CD4-positive, alpha-beta T cell treated with Interleukin-6 at 100 ng/mL for 8 hours (primary cell): Measurements from ENCODE around the gene BTG4.

Source experiments
- DNase-seq: peaks from one replicate; pipeline ENCODE4 v3.0.0-alpha.2; 2020; ENCODE audit warnings: mixed read lengths, low spot score

BTG4 gene

DNA sequence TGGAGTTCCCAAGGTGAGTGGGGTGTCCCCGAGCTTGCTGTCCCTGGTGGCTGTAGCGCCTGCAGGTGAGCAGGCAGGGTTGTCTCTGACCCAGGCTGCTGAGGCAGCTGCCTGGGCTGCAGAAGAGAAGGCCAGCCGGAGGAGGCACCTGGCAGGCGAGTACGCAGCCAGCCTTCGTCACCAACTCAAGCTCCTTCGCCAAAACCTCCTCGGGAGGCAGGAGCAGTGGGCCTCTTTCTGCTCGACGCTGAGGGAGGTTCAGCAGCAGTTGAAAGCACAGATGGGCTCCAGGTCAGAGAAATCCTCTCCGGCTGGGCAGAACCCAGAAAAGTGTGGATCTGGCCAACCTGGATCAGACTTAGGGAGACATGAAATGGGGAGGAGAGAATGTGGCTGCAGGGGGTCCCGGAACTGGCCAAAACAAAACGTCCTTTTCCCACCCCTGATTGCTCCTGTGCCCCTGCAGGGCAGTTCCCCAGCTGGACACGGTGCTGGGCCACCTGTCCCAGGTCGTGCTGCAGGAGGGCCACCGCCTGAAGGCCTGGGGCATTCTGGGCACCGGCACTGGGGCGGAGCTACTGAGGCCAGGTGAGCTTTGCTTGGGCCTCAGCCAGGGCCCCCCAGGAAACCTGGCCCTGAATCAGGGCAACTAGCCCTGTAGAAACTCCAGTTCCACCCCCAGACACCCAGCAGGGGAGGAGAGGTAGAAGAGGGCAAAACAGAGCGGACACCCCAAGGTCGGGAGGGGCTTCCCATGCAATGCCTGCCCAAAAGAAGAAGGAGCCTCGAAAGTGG lies 56.7 kb downstream of the BTG4 start:
- no peak for DNase-seq

DNA sequence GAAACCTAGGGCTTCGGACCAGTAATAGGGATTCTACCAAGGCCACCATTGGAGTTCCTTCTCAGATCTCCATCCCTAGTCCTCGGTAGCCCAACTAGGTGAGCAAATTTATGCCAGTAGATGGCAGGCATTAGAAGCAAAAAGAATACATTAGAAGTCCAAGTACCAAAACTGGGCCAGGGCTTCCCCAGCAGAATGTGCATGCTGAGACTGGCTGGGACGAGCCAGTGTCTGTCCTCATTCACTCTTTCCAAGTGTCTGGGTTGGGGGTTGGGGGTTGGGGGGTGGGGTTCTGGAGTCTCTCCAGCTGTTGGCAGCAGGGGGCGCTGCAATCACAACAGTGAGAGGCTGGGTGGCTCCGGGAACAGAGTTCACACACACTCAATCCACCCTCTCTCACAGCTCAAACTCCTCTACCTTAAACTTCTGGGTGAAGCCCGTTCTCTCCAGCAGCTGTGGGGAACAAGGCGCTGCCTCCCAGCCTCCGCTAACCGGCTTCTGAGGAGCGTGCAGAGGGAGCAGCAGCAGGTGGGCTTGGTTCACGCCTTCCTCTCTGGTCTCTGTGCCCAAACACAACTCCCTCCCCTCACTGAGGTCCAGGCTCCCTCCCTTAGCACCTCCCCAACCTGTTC lies 57.5 kb downstream of the BTG4 start:
- no peak for DNase-seq

DNA sequence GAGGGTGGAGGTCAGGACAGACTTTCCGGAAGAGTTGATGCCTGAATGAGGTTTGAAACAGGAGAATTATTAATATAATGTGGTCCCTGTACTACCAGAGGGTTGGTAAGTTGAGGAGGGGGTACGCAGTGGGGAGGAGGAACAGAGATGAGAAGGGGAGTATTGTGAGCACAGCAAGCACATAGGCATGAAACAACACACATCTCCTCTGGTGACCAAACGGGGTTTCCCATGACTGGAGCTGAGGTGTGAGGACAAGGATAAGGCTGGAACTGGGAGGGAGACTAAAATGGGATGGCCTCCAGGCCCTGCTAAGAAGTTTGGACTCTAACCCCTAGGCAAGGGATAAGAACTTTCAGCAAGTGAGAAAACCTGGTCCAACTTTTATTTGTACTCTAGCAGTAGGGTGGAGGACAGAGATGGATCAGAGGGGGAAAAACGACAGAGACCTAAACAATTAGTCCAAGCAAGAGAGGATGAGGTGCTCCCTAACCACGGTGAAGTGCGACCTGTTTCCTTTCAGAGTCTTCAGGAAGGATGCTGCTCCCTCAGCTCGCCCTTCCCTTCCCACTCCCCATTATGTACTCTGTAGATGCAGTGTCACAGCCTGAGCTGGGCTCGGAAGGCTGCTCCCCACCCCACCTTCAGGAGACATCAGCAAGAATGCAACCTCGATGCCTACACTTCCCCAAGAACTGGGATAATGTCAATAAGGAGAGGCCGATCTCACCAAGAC lies 59.2 kb downstream of the BTG4 start:
- no peak for DNase-seq

DNA sequence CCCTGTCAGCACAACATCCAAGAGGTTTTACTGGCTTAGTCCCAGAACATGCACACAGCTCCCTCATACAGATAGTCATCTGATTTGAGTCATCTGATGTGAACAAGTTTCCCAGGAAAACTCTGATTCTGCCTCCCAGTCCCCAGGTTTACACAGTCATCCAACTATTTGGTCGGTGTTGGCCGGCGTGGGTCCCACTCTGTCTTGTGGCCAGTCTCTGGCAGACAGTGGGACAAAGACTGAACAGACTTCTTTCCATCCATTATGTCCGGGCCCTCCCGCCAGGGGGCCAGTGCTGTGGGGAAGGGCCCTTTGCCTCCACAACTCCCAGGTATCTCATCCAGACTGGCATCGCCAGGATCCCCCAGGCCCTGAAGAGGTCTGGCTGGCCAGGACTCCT lies 60.0 kb downstream of the BTG4 start:
- no peak for DNase-seq

DNA sequence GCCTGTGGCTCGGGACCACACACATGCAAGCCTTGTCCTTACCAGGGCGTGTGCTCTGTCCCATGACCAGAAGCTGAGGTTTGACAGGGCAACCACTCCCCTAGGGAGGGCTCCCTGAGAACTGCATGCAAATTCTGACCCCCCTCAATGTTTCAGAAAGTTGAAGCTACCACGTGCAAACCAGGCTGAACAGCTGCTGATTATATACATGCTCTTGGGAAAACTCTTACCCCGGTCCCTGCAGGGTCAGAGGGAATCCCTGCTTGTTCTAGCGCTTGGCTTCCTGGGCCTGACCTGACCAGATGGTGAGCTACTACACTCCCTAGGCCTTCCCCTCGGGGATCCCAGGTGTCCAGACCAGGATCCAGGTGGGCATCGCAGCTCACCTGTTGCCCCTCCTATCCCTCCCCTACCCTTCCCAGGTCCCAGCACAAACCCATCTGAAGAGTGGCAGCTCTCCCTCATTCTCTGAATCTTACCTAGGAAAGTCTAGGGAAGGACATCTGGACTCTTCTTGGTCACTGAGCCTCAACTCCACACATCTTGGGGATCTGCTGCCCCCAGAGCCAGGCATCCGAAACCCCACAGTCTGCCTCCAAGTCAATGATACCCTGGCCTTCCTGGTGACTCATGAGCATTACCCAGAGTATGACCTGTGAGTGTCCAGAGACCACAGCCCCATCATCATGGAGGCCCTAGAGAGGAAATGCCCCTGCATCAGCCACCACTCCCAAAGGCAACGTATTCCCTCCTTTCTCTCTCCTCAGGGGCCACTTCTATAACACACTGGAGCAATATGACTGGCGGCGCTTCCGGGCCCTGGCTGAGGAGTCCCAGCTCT lies 61.5 kb downstream of the BTG4 start:
- no peak for DNase-seq

DNA sequence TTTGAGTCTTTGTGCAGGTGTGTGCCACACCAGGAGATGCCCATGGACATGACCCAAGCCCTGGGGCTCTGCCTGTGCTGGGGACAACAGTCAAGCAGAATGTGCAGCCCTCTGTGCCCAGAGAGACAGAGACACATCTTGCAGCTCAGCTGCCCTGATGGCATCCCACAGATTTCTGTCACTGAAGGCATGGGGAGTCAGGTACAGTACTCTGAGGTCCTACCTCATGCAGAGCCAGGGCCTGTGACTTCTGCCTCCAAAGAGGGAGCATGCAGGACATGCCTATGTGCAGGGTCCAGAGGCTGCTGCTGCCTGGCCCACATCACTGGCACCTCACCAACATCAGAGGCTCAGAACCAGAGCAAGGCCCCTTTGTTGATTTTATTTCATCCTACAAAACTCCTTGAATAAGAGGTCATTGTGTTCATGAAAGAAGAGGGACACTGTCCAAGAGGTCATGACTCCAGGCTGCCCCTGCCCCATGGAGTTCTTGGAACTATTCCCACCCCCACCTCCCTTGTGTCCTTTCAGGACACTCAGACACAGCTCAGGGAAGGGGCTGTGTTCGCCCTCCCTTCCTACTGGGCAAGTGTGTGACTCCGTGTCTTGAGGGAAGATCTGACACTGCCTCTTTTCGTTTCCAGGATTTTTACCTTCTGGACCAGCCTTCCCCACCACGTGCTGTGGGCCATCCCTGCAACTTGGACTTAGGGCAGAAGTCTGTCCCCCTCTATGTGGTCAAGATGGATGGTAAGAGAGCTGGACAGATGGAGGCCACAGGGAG lies 62.3 kb downstream of the BTG4 start:
- DNase-seq, result no peak

DNA sequence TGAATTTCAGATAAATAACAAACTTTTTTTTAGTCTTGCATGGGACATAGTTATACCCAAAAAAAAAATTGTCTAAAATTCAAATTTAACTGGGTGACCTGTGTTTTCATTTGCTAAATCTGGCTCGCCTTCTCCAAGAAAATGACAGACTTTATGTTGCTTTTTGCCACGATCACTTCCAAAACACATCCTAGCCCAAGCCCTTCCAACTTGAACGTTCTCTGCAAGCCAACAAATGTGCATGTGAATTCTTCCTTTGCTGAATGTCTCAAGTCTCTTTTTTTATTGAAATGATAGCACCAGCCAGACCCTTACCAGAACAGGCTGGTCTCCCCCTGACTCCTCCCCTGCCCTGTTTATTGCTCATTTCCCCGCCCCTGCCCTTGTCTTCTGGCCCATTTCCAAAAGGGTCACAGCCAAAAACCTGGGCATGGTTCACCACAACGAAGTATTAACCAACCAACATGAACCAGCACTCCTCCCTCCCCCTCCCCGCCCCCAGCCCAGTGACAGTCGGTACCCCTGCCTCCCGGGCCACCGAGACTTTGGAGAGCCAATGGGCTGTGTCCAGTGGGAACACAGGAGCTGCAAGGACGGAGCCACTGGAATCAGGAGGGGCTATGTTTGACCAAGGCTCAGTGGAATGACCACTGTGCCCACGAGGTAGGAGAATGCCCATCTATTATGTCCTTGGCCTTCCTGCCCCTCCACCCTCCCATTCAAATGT lies 63.2 kb downstream of the BTG4 start:
- no peak for DNase-seq

DNA sequence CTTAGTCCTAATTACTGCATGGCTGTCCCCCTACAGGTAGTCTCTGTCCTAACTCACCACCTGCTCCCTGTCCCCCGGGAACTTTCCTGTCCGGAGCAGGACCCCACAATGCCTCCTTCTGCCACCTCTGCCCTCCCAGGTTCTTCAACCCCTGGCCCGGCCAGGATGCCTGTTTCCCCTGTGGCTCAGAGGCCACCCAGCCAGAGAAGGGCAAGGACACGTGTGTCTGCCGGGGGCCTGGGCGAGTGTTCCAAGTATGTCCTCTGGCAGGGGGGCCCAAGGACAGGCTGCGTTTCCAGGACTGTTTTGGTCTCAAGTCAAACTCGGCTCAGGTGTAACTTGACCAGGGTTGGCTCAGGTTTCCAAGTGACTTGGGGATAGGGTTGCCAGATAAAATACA lies 63.8 kb downstream of the BTG4 start:
- DNase-seq, result no peak

DNA sequence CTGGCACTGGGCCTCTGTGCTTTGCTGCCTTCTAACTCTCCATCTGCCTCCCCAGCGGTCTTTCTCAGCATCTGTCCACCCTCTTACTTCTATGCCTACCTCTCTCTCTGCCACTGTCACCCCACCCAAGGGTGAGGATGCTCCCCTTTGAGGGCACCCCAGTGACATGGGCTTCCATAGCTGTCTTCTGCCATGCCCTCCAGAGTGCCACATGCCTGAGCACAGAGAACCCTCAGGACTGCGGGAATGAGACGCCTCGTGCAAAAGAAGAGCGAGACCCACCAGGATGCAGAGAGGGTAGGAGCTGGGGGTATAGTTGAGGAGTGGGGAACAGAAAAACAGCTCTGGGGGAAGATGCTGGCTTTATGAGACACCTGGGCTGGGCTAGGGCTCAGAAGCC lies 64.3 kb downstream of the BTG4 start:
- no peak for DNase-seq

DNA sequence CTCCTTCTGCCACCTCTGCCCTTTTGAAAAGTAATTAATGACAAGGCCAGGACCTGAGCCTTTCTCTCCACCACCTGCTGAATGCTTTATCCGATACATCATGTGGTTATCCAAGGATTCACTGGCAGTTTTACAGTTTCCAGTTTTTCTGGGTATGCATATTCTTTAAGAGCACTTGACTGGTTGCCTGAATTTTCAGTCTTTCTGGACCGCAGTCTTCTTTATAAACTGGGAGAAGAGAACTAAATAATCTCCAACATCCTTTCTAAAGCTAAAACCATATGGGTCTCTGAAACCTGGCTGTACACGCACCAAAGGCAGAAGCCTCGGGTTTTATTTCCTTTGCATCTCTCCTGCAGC lies 65.1 kb downstream of the BTG4 start:
- DNase-seq, result no peak

DNA sequence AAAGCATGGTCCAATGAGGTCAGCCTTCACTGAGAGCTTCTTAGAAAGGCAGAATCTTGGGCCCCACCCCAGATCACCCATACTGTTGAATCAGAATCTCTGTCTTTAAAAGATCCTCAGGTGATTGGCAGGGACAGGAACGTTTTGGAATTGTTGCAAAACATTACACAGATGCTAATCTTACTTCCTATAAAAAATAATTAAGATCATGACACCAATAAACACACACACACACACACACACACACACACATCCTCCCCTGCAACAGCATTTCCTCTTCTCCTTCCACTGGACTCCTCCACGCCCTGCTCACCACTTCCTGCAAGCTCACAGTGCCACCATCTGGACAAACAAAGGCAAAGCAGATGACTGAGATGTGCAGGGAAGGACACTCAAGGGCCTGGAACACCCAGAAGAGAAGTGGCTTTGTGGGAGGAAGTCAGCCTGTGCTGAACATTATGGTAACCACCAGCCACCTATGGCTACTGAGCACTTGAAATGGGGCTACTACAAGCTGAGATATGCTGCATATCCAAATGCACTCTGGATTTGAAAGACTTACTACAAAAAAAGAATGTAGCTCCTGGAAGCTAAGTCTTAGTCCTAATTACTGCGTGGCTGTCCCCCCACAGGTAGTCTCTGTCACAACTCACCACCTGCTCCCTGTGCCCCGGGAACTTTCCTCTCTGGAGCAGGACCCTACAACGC lies 65.6 kb downstream of the BTG4 start:
- DNase-seq, result peak; percentile 89

DNA sequence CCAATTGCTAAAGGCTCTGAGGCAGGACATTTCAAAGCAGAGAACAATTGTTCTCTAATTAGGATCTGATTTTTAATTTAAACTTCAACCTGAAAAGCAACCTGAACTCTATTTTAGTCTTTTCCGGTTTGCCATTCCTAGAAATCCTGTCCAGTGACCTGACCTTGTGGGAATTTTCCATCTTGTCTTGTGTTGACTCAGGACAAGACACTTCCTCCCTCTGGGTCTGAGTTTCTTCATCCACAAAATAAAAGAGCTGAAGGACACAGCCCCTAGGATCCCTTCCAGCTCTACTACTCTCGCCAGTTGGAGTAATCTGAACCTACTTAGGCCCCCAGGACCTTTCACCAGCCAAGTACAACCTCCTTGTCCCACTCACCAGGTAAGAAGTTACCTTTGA lies 66.6 kb downstream of the BTG4 start:
- DNase-seq, result no peak
